Activated naive CD4-positive, alpha-beta T cell treated with anti-CD3 and anti-CD28 coated beads, Interleukin-2, amount 50 U/mL, for 72 hours (primary cell): ENCODE measurements around the gene TEDC1. TPM values are rescaled to one million over a fixed set of nuclear protein-coding genes. Genes with fewer than 3 reads are reported as not detected.
A peak's percentile ranks its signal among the peaks of the same experiment; 100 is the strongest.

Source experiments
- ATAC-seq, 2 donors: fragments of 150-1000 bp; cut with Tn5 transposase; 2 replicates each; pipeline ENCODE4 v1.10.0; 2021; ENCODE audit warnings: mild to moderate bottlenecking in 2 of 2, moderate library complexity in 2 of 2
- DNase-seq, 2 donors: peaks; one replicate each; pipeline ENCODE4 v3.0.0; 2021 to 2022; ENCODE audit warnings: low spot score in 2 of 2
- H3K27ac Mint-ChIP-seq, 2 donors: one replicate each; pipeline ENCODE4 v1.8.0; 2022; ENCODE audit warnings: mild to moderate bottlenecking in 2 of 2, mixed read lengths in 2 of 2
- H3K36me3 Mint-ChIP-seq, 2 donors: one replicate each; pipeline ENCODE4 v1.8.0; 2022; ENCODE audit warnings: mixed read lengths in 2 of 2
- H3K9me3 Mint-ChIP-seq, 2 donors: one replicate each; pipeline ENCODE4 v1.8.0; 2022; ENCODE audit warnings: mixed read lengths in 2 of 2
- total RNA-seq, 2 donors: library from RNA; stranded (reverse); gene quantifications; one replicate each; pipeline ENCODE4 v1.2.3, GENCODE V29; 2022

TEDC1 gene
- total RNA-seq, 2 donors from 2014 or later, result 32.6 to 34.1 TPM

GRCh38 chr14:105455086-105455640 is 35.9 kb upstream of the TEDC1 start:
- H3K27ac Mint-ChIP-seq, result peak overlapping the region in 1 of 2 donors; percentile 87
- DNase-seq (no peak), ATAC-seq (no peak)
- H3K36me3 Mint-ChIP-seq, result peaks cover 6% of the 10 kb centered on the region in 2 donors
- no peaks in the 10 kb centered on the region for H3K9me3 Mint-ChIP-seq

- peaks cover 6% of the 10 kb centered on the region in 2 donors for H3K36me3 Mint-ChIP-seq
- no peaks in the 10 kb centered on the region for H3K9me3 Mint-ChIP-seq
- no peak for ATAC-seq
- peak overlapping the region in 1 of 2 donors; percentile 87 for H3K27ac Mint-ChIP-seq
- DNase-seq, result no peak
These were observed 35.0 kb upstream of the TEDC1 start for GRCh38 chr14:105455766-105456660.

DNA sequence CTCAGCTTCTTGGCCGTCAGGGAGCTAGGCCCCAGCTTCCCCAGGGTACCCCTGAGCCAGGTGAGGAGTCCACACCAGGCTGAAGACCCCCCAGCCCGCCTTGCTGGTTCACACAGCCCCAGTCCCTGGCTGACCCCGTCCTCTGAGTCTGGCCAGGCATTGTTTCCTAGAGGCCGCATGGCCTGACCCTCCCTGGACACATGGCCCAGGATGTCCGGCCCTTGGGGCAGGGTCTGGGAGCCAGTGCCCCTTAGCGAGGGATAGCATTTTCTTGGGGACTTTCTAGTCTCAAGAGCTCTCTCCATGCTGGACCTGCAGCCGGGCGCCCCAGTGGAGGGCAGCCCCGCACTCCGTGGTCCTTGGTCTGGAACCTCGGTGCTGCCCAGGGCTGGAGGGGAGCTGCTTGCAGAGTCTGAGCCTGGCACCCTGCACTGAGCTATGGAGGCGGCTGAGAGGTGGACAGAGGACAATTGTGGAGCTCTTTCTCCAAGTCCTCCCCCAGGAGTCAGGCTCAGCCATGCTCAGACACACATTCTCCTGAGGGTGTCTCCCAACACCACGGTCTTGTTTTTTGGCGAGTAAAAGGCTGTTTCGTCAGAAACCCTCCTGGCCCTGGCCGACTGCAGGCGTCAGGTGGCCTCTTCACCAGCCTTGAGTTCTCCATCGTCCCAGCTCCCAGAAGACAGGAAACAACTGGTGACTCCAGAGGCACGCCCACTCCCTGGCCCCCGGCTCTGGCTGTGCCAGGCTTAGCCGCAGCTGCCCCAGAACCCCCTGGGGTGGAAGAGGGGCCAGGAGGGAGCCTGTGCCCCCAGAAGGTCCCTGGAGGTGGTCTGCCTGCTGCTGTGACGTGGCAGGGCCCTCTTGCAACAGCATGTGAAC is 34.1 kb upstream of the TEDC1 start:
- H3K9me3 Mint-ChIP-seq, result no peaks in the 10 kb centered on the region
- peak in 1 of 2 donors; percentile 17 for ATAC-seq
- H3K27ac Mint-ChIP-seq, result no peak overlapping the region
- H3K36me3 Mint-ChIP-seq, result peaks cover 6% of the 10 kb centered on the region in 2 donors
- no peak for DNase-seq

DNA sequence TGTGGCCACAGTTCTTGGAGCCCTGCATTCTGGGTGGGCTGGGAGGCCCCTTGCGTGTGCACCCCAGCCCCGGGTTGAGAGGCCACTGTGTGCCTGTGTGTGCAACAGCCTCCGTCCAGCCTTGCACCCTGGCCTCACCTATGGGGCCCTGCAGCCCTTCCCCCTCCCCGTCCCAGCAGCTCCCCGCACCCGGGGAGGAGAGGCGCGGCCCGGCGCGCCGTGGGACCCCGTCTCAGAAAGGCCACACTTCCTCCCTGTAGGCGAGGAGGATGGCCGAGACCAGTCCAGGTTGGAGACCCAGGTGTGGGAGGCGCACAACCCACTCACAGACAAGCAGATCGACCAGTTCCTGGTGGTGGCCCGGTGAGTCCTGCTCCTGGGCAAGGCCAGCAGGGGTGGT is 33.0 kb upstream of the TEDC1 start:
- Mint-ChIP-seq H3K36me3 (peaks cover 6 to 7% of the 10 kb centered on the region in 2 donors), H3K27ac (no peak overlapping the region), H3K9me3 (no peaks in the 10 kb centered on the region)
- no peak for DNase-seq
- ATAC-seq, result no peak

DNA sequence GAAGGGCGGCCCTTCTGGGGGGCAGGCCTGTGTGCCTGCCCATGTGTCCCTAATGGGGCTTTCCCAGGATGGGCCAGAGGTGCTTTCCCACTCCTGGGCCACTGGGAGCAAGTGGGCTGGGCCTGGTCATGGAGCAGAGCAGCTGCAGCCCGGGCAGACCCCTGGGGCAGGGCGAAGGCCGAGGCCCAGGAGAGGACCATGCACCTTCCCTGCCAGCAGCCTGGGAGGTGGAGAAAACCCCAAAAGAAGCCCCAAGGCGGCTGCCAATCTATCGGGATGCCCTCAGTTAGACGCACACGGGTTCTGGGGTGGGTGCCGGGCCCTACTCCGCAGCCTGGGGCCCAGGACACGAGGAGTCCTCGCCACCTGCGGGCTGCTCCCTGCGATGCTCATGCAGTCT is 32.5 kb upstream of the TEDC1 start:
- DNase-seq, result no peak
- Mint-ChIP-seq H3K27ac (no peak overlapping the region), H3K9me3 (no peaks in the 10 kb centered on the region), H3K36me3 (peaks cover 6 to 10% of the 10 kb centered on the region in 2 donors)
- ATAC-seq, result no peak

GRCh38 chr14:105460116-105460515 is 30.9 kb upstream of the TEDC1 start:
- ATAC-seq (no peak), DNase-seq (no peak)
- peaks cover 6 to 10% of the 10 kb centered on the region in 2 donors for H3K36me3 Mint-ChIP-seq
- no peaks in the 10 kb centered on the region for H3K9me3 Mint-ChIP-seq
- no peak overlapping the region for H3K27ac Mint-ChIP-seq

GRCh38 chr14:105460616-105461015 is 30.4 kb upstream of the TEDC1 start:
- no peaks in the 10 kb centered on the region for H3K9me3 Mint-ChIP-seq
- no peak overlapping the region for H3K27ac Mint-ChIP-seq
- ATAC-seq, result no peak
- DNase-seq, result no peak
- peaks cover 1 to 6% of the 10 kb centered on the region in 2 donors for H3K36me3 Mint-ChIP-seq

GRCh38 chr14:105461903-105462302 is 29.1 kb upstream of the TEDC1 start:
- Mint-ChIP-seq H3K27ac (no peak overlapping the region), H3K9me3 (no peaks in the 10 kb centered on the region), H3K36me3 (peaks cover 0 to 4% of the 10 kb centered on the region in 2 donors)
- no peak for ATAC-seq
- DNase-seq, result no peak

DNA sequence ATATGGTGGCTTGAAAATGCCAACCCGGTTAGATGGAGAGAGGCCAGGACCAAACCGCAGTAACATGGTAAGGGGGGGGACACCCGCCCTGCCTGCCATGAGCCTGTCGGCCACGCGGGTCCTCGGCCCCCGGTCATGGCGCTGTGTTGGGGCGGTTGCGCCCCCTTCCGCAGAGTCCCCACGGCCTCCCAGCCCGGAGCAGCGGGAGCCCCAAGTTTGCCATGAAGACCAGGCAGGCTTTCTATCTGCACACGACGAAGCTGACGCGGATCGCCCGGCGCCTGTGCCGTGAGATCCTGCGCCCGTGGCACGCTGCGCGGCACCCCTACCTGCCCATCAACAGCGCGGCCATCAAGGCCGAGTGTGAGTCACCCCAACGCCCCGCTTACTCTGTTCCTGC is 26.5 kb upstream of the TEDC1 start:
- DNase-seq (no peak), ATAC-seq (no peak)
- peaks cover 0 to 4% of the 10 kb centered on the region in 2 donors for H3K36me3 Mint-ChIP-seq
- H3K27ac Mint-ChIP-seq, result no peak overlapping the region
- no peaks in the 10 kb centered on the region for H3K9me3 Mint-ChIP-seq

DNA sequence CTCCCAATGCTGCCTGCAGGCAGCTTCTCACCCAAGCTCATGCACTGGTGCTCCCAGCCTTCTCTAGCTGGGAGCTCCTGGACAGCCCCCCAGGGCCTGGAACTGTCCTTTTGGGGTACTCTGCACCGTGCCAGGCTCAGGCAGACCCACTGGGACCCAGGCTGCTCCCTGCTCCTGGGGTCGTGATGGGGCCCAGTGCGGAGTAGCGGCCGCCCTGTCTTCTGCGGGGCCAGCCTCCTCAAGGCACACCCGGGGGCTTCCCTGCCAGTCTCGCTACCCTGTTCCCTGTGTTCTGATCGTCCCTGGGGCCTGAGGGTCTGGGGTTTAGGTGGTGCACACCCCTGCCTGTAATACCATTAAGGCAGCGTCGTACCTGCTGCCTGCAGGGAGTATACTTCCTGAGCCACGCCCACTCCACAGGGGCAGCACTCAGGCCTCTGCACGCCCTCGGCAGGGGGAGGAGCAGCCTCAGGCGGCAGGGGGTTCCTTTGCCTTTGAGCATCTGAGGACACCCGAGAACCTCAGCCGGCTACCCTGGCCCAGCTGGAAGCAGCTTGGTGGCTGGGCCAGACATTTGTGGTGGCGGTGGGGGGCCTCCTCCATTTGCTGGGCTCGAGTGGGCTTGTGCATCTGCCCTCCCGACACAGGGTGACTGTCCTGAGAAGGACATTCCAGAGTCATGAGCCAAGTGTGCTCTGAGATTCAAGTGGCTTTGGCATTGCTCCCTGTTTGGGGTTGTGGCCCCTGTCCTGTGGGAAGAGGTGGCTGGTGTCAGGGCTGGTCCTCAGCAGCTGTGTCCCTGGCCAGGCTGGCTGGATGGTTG is 25.6 kb upstream of the TEDC1 start:
- DNase-seq, result no peak
- no peak overlapping the region for H3K27ac Mint-ChIP-seq
- peaks cover 0 to 4% of the 10 kb centered on the region in 2 donors for H3K36me3 Mint-ChIP-seq
- ATAC-seq, result no peak
- no peaks in the 10 kb centered on the region for H3K9me3 Mint-ChIP-seq

GRCh38 chr14:105466531-105467248 is 24.4 kb upstream of the TEDC1 start:
- Mint-ChIP-seq H3K9me3 (no peaks in the 10 kb centered on the region), H3K36me3 (peaks cover 0 to 4% of the 10 kb centered on the region in 2 donors), H3K27ac (no peak overlapping the region)
- DNase-seq, result no peak
- ATAC-seq, result no peak

- ATAC-seq (no peak), DNase-seq (no peak)
- peaks cover 0 to 4% of the 10 kb centered on the region in 2 donors for H3K36me3 Mint-ChIP-seq
- H3K27ac Mint-ChIP-seq, result no peak overlapping the region
- H3K9me3 Mint-ChIP-seq, result no peaks in the 10 kb centered on the region
These were observed 23.7 kb upstream of the TEDC1 start for GRCh38 chr14:105467249-105467941.

GRCh38 chr14:105467942-105468471 is 23.0 kb upstream of the TEDC1 start:
- no peak for ATAC-seq
- Mint-ChIP-seq H3K36me3 (peaks cover 0 to 3% of the 10 kb centered on the region in 2 donors), H3K9me3 (no peaks in the 10 kb centered on the region), H3K27ac (no peak overlapping the region)
- no peak for DNase-seq

DNA sequence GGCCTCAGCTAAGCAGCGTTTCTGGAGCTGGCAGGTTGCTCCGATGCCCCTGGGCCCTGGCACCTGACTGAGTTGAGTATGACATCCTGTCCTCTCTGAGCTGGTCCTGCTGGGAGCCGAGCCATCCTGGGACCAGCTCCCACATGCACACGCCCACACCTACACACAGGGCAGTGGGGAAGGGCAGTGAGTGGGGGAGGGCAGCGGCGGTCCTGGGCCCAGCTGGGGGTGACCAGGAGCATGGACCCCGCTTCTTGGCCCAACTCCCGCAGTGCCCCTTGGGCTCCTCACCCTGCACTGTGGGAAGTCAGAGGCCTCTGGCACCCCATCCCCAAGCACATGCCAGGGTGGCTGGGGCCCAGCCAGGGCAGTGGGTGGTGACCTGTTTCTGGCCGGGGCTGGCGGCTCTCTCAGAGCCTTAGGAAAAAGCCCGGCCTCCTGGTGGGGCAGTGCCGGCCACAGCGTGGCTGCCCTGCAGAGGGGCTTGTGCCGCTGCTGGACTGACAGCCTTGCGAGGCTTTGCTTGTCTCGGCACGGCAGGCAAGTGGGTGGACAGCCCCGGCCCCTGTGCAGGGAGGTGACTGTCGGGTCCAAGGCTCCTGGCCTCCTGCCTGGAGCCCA is 22.3 kb upstream of the TEDC1 start:
- H3K27ac Mint-ChIP-seq, result no peak overlapping the region
- DNase-seq (no peak), ATAC-seq (no peak)
- no peaks in the 10 kb centered on the region for H3K9me3 Mint-ChIP-seq
- H3K36me3 Mint-ChIP-seq, result no peaks in the 10 kb centered on the region
